Urinary bladder (tissue), 4 donors: ENCODE results near the gene RAET1E. TPM values are rescaled to one million over a fixed set of nuclear protein-coding genes. Genes with fewer than 3 reads are reported as not detected.
"Not testable (repeated sequence)": the region's sequence is repeated elsewhere in the genome, so short reads cannot be mapped to it uniquely, and the experiment has no call there.

Experiments used
- DNase-seq: peaks from one replicate; pipeline ENCODE4 v3.0.0-alpha.2; 2015; ENCODE audit errors: extremely low spot score
- H3K27ac ChIP-seq: one replicate; pipeline ENCODE4 v1.5.1; 2013; ENCODE audit warnings: low read depth, mild to moderate bottlenecking, moderate library complexity
- H3K36me3 ChIP-seq: one replicate; pipeline ENCODE4 v1.6.1; 2013; ENCODE audit warnings: mild to moderate bottlenecking, moderate library complexity; ENCODE audit not compliant: insufficient read depth
- H3K4me1 ChIP-seq: one replicate; pipeline ENCODE4 v1.6.1; 2013; ENCODE audit warnings: mild to moderate bottlenecking, moderate library complexity; ENCODE audit not compliant: insufficient read depth
- H3K4me3 ChIP-seq: one replicate; pipeline ENCODE4 v1.5.1; 2013; ENCODE audit warnings: low read depth, low read length
- WGBS: extraction: QIAGEN DNeasy Blood & Tissue Kit; methylation state at CpG from one replicate; pipeline ENCODE4 v1.1.7; 2013; 5-methylcytosine and 5-hydroxymethylcytosine counted together
- polyA plus RNA-seq: library from polyadenylated mRNA; stranded (reverse); fragments of 200-250 nt; gene quantifications from one replicate; pipeline ENCODE4 v1.2.3, GENCODE V29; 2013
- total RNA-seq: library from RNA; depleted of rRNA; stranded (reverse); fragments of >200 nt; gene quantifications from one replicate; pipeline ENCODE4 v1.2.3, GENCODE V29; 2014
- donor health status: healthy with polysubstance abuse.
- donor health status: healthy.

RAET1E gene
- total and polyA plus RNA-seq, 2 donors = 0.74 to 0.99 TPM

GRCh38 chr6:149862922-149863697, 34.8 kb downstream of the RAET1E start:
- peak overlapping the region; percentile 97 for H3K27ac ChIP-seq
- H3K4me1 ChIP-seq = peaks cover under 1% of the 10 kb centered on the region
- no peaks in the 10 kb centered on the region for H3K36me3 ChIP-seq
- peak; percentile 37 for DNase-seq
- peak overlapping the region; percentile 89 for H3K4me3 ChIP-seq
- WGBS = under 1% methylated on average over 69 of the region's 69 CpGs

- not testable (repeated sequence) for H3K27ac ChIP-seq, H3K4me1 ChIP-seq, DNase-seq, H3K36me3 ChIP-seq, H3K4me3 ChIP-seq
- WGBS = 91% methylated on average over 8 of the region's 12 CpGs
Observed at GRCh38 chr6:149862424-149862738, 35.5 kb downstream of the RAET1E start.

GRCh38 chr6:149861603-149862423, 36.1 kb downstream of the RAET1E start:
- Histone ChIP-seq H3K4me1 (no peaks in the 10 kb centered on the region), H3K4me3 (no peak overlapping the region), H3K27ac (no peak overlapping the region), H3K36me3 (no peaks in the 10 kb centered on the region)
- no peak for DNase-seq
- 86% methylated on average over 14 of the region's 14 CpGs for WGBS

GRCh38 chr6:149860834-149861602, 36.9 kb downstream of the RAET1E start:
- Histone ChIP-seq H3K4me3 (no peak overlapping the region), H3K27ac (no peak overlapping the region), H3K36me3 (no peaks in the 10 kb centered on the region), H3K4me1 (no peaks in the 10 kb centered on the region)
- WGBS = 94% methylated on average over 14 of the region's 14 CpGs
- DNase-seq = no peak

- 93% methylated on average over 5 of the region's 5 CpGs for WGBS
Observed at GRCh38 chr6:149860513-149860833, 37.4 kb downstream of the RAET1E start.

GRCh38 chr6:149859938-149860337, 38.0 kb downstream of the RAET1E start:
- Histone ChIP-seq H3K27ac (no peak overlapping the region), H3K36me3 (no peaks in the 10 kb centered on the region), H3K4me1 (no peaks in the 10 kb centered on the region), H3K4me3 (no peak overlapping the region)
- WGBS = 95% methylated on average over 3 of the region's 3 CpGs
- DNase-seq = no peak

More at GRCh38 chr6:149860513-149860833, 37.4 kb downstream of the RAET1E start:
- no peak for DNase-seq
- Histone ChIP-seq H3K27ac (no peak overlapping the region), H3K4me3 (no peak overlapping the region), H3K36me3 (no peaks in the 10 kb centered on the region), H3K4me1 (no peaks in the 10 kb centered on the region)

- no peak overlapping the region for H3K4me3 ChIP-seq
- no peak for DNase-seq
- H3K4me1 ChIP-seq = no peaks in the 10 kb centered on the region
- WGBS = 71% methylated on average over 7 of the region's 7 CpGs
- no peak overlapping the region for H3K27ac ChIP-seq
- H3K36me3 ChIP-seq = no peaks in the 10 kb centered on the region
Observed at GRCh38 chr6:149859368-149859767, 38.5 kb downstream of the RAET1E start.

- WGBS = 91% methylated on average over 5 of the region's 5 CpGs
- Histone ChIP-seq H3K36me3 (no peaks in the 10 kb centered on the region), H3K4me1 (no peaks in the 10 kb centered on the region), H3K4me3 (no peak overlapping the region), H3K27ac (no peak overlapping the region)
- no peak for DNase-seq
Observed at GRCh38 chr6:149857541-149857940, 40.4 kb downstream of the RAET1E start.

GRCh38 chr6:149856256-149856994, 41.5 kb downstream of the RAET1E start:
- Histone ChIP-seq H3K4me3 (no peak overlapping the region), H3K36me3 (no peaks in the 10 kb centered on the region), H3K4me1 (no peaks in the 10 kb centered on the region), H3K27ac (no peak overlapping the region)
- no peak for DNase-seq
- 74% methylated on average over 10 of the region's 10 CpGs for WGBS

GRCh38 chr6:149855741-149856140, 42.2 kb downstream of the RAET1E start:
- Histone ChIP-seq H3K4me3 (no peak overlapping the region), H3K27ac (no peak overlapping the region), H3K36me3 (no peaks in the 10 kb centered on the region), H3K4me1 (no peaks in the 10 kb centered on the region)
- DNase-seq = no peak
- WGBS = 85% methylated on average over 2 of the region's 2 CpGs

- DNase-seq = peak; percentile 62
- H3K27ac ChIP-seq = no peak overlapping the region
- 78% methylated on average over 5 of the region's 5 CpGs for WGBS
Observed at GRCh38 chr6:149855040-149855654, 42.8 kb downstream of the RAET1E start.

GRCh38 chr6:149854532-149854931, 43.4 kb downstream of the RAET1E start:
- DNase-seq = peak; percentile 45

More at GRCh38 chr6:149855040-149855654, 42.8 kb downstream of the RAET1E start:
- Histone ChIP-seq H3K4me1 (no peaks in the 10 kb centered on the region), H3K4me3 (no peak overlapping the region), H3K36me3 (no peaks in the 10 kb centered on the region)

GRCh38 chr6:149854017-149854416, 43.9 kb downstream of the RAET1E start:
- not testable (repeated sequence) for DNase-seq, H3K4me1 ChIP-seq, H3K4me3 ChIP-seq, H3K36me3 ChIP-seq
- 94% methylated on average over 4 of the region's 4 CpGs for WGBS
- H3K27ac ChIP-seq = peak overlapping the region; percentile 76

More at GRCh38 chr6:149854532-149854931, 43.4 kb downstream of the RAET1E start:
- 70% methylated on average over 6 of the region's 6 CpGs for WGBS
- Histone ChIP-seq H3K4me1 (no peaks in the 10 kb centered on the region), H3K4me3 (no peak overlapping the region), H3K36me3 (no peaks in the 10 kb centered on the region), H3K27ac (no peak overlapping the region)
